ENCODE measurements around the gene WDR11.

DNA sequence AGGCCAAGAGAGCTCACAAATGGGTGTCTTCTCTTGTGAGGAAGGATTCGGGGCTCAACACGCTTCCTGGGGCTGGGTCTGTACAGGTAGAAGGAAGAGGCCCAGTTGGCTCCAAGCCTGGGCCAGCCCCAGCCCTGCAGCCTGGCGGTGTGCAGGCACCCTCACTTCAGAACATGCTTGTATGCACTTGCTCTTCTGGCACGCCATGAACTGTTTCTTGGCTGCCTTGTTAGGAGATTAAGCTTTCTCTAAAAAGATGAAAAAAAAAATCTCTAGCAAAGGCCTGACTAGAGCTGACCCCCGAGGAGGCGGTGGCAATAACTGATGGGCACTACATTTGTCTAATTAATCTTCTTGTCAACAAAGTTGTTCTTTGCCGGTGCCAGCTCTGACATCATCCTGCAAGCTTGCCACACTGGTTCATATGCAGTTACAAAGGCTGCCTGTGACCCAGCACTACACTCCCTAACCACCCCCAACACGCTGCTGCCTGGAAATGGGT, 94.7 kb downstream of the WDR11 start:
- TF ChIP-seq CTCF (IDR thresholded peaks at IDR 0.05; ENCODE audit: low read depth, low read length, poor library complexity, severe bottlenecking) (no peak), EZH2phosphoT487 (IDR thresholded peaks at IDR 0.05; ENCODE audit: borderline replicate concordance, low read length) (no peak)
